ENCODE data around the gene NR1I2.

The NR1I2 gene

GRCh38 chr3:119826711-119827608, 45.1 kb downstream of the NR1I2 start:
- FAIRE-seq, result no peak

- FAIRE-seq, result no peak
Measured at GRCh38 chr3:119829420-119829819, 47.5 kb downstream of the NR1I2 start.

- FAIRE-seq, result no peak
Measured at GRCh38 chr3:119831022-119831421, 49.1 kb downstream of the NR1I2 start.

- no peak for FAIRE-seq
Measured at GRCh38 chr3:119831941-119832371, 50.1 kb downstream of the NR1I2 start.

- no peak for FAIRE-seq
Measured at GRCh38 chr3:119834754-119835370, 53.0 kb downstream of the NR1I2 start.

- FAIRE-seq, result no peak
Measured at GRCh38 chr3:119835556-119835955, 53.7 kb downstream of the NR1I2 start.

GRCh38 chr3:119841808-119842471, 60.0 kb downstream of the NR1I2 start:
- no peak for FAIRE-seq

- no peak for FAIRE-seq
Measured at GRCh38 chr3:119849126-119849525, 67.2 kb downstream of the NR1I2 start.

- FAIRE-seq, result no peak
Measured at GRCh38 chr3:119856695-119857094, 74.8 kb downstream of the NR1I2 start.

- FAIRE-seq, result no peak
Measured at GRCh38 chr3:119858957-119859356, 77.1 kb downstream of the NR1I2 start.

- FAIRE-seq, result no peak
Measured at GRCh38 chr3:119859728-119860127, 77.8 kb downstream of the NR1I2 start.

- no peak for FAIRE-seq
Measured at GRCh38 chr3:119861681-119862080, 79.8 kb downstream of the NR1I2 start.

GRCh38 chr3:119862616-119863015, 80.7 kb downstream of the NR1I2 start:
- FAIRE-seq, result no peak

- FAIRE-seq, result no peak
Measured at GRCh38 chr3:119864476-119864875, 82.6 kb downstream of the NR1I2 start.

Measured in TTC549 (cell line).